ENCODE results near the gene NISCH. TPM values are rescaled to one million over a fixed set of nuclear protein-coding genes. Genes with fewer than 3 reads are reported as not detected.

Gene NISCH
- total RNA-seq, 3 donors from 2014 or later (not counting 1 experiment from before 2014, with no cell fraction given): 162 to 191 (median 175) TPM

- Histone ChIP-seq H3K27ac (ENCODE audit: low read length) (no peak overlapping the region), H3K36me3 (ENCODE audit: control insufficient read depth, insufficient read depth, low read length) (no peaks in the 10 kb centered on the region), H3K27me3 (ENCODE audit: control insufficient read depth, insufficient read depth, low read length) (no peaks in the 10 kb centered on the region), H3K9me3 (ENCODE audit: control insufficient read depth, insufficient read depth, low read length) (no peaks in the 10 kb centered on the region), H3K4me3 (ENCODE audit: low read length) (no peak overlapping the region), H3K4me1 (ENCODE audit: control insufficient read depth, insufficient read depth, low read length) (no peaks in the 10 kb centered on the region)
- Mint-ChIP-seq H3K4me3 (no peak overlapping the region), H3K4me1 (no peaks in the 10 kb centered on the region), H3K27me3 (ENCODE audit: low read depth in 2 of 2) (no peaks in the 10 kb centered on the region), H3K36me3 (no peaks in the 10 kb centered on the region), H3K9me3 (no peaks in the 10 kb centered on the region), H3K27ac (no peak overlapping the region)
- intact Hi-C loops (cut with micrococcal nuclease): no loop called here
- no peak for TF ChIP-seq CTCF (IDR thresholded peaks at IDR 0.05)
- WGBS (ENCODE audit: insufficient coverage): 94% methylated on average over 33 of the region's 33 CpGs
- ATAC-seq (no peak), DNase-seq (no peak)
Observed at GRCh38 chr3:52521881-52522650, 66.7 kb downstream of the NISCH start.

- H3K27ac ChIP-seq (ENCODE audit: low read length): no peak overlapping the region
- no peaks in the 10 kb centered on the region for H3K36me3 ChIP-seq (ENCODE audit: control insufficient read depth, insufficient read depth, low read length)
- ATAC-seq (no peak), DNase-seq (no peak)
- 90% methylated on average over 14 of the region's 14 CpGs for whole genome bisulfite sequencing (ENCODE audit: insufficient coverage)
- Mint-ChIP-seq H3K9me3 (no peaks in the 10 kb centered on the region), H3K4me3 (no peak overlapping the region), H3K4me1 (no peaks in the 10 kb centered on the region), H3K36me3 (no peaks in the 10 kb centered on the region), H3K27me3 (ENCODE audit: low read depth in 2 of 2) (no peaks in the 10 kb centered on the region), H3K27ac (no peak overlapping the region)
- no peak for TF ChIP-seq CTCF (IDR thresholded peaks at IDR 0.05)
- H3K4me3 ChIP-seq (ENCODE audit: low read length): no peak overlapping the region
- no peaks in the 10 kb centered on the region for H3K27me3 ChIP-seq (ENCODE audit: control insufficient read depth, insufficient read depth, low read length)
- H3K9me3 ChIP-seq (ENCODE audit: control insufficient read depth, insufficient read depth, low read length): no peaks in the 10 kb centered on the region
- intact Hi-C loops (cut with micrococcal nuclease): no loop called here
- no peaks in the 10 kb centered on the region for H3K4me1 ChIP-seq (ENCODE audit: control insufficient read depth, insufficient read depth, low read length)
Observed at GRCh38 chr3:52522651-52523251, 67.3 kb downstream of the NISCH start.

- no peaks in the 10 kb centered on the region for H3K36me3 ChIP-seq (ENCODE audit: control insufficient read depth, insufficient read depth, low read length)
- H3K27me3 Mint-ChIP-seq (ENCODE audit: low read depth in 2 of 2): no peaks in the 10 kb centered on the region
- H3K36me3 Mint-ChIP-seq: no peaks in the 10 kb centered on the region
- TF ChIP-seq CTCF (IDR thresholded peaks at IDR 0.05): no peak
- H3K9me3 Mint-ChIP-seq: no peaks in the 10 kb centered on the region
- no peak for ATAC-seq
- intact Hi-C loops (cut with micrococcal nuclease): no loop called here
- H3K27ac ChIP-seq (ENCODE audit: low read length): no peak overlapping the region
- DNase-seq: no peak
- H3K4me1 ChIP-seq (ENCODE audit: control insufficient read depth, insufficient read depth, low read length): no peaks in the 10 kb centered on the region
- 90% methylated on average over 26 of the region's 26 CpGs for WGBS (ENCODE audit: insufficient coverage)
- H3K4me3 ChIP-seq (ENCODE audit: low read length): no peak overlapping the region
- no peaks in the 10 kb centered on the region for H3K9me3 ChIP-seq (ENCODE audit: control insufficient read depth, insufficient read depth, low read length)
- H3K27me3 ChIP-seq (ENCODE audit: control insufficient read depth, insufficient read depth, low read length): no peaks in the 10 kb centered on the region
- no peak overlapping the region for H3K27ac Mint-ChIP-seq
- H3K4me3 Mint-ChIP-seq: no peak overlapping the region
- no peaks in the 10 kb centered on the region for H3K4me1 Mint-ChIP-seq
Observed at GRCh38 chr3:52523386-52524257, 68.2 kb downstream of the NISCH start.

Measured in natural killer cell (primary cell).